HG03460 (cell line): ENCODE data around the gene TEAD3.
A peak's percentile ranks its signal among the peaks of the same experiment; 100 is the strongest.
"Not testable (repeated sequence)": the region's sequence is repeated elsewhere in the genome, so short reads cannot be mapped to it uniquely, and the experiment has no call there.

Source experiments
- ATAC-seq: cut with Tn5 transposase; IDR thresholded peaks from one replicate; pipeline ENCODE4 v1.9.1; 2021; ENCODE audit not compliant: unreplicated experiment

Gene TEAD3

DNA sequence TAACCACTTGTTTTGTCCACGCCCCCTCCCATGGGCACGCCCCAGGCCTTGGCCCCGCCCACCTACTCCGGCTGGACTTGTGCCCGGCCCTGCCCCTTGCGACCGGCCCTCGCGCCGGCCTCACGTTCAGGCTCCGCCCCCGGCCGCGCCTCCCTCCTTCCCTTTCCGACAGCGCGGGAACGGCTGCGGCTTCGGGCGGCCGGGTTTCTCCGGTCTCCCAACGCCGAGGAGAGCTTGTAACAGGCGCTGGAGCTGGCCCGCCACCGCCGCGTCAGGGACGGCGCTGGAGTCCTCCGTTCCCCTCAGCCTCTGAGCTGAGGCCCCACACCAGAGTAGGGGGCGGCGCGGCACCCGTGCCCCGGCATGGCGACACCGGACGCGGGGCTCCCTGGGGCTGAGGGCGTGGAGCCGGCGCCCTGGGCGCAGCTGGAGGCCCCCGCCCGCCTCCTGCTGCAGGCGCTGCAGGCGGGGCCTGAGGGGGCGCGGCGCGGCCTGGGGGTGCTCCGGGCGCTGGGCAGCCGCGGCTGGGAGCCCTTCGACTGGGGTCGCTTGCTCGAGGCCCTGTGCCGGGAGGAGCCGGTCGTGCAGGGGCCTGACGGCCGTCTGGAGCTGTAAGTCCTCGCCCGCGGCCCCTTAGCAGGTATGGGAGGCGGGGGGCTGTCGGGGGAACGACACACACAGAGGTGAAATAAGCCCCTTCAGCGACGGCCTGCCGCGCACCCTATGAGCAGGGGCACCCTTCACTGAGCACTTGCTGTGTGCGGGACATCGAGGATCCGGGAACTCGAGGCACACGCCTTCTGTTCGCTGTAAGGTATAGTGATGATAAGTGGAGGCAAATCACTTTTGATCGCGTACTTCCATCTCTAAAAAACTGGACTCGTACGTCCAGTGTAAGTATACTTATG lies 44.4 kb downstream of the TEAD3 start, which contains the start of gene FANCE:
FANCE (plus strand) TSS at position 156 of the 908 bp plus-strand sequence; CDS start at position 364, 208 bp downstream.
- ATAC-seq, result peak; percentile 87

DNA sequence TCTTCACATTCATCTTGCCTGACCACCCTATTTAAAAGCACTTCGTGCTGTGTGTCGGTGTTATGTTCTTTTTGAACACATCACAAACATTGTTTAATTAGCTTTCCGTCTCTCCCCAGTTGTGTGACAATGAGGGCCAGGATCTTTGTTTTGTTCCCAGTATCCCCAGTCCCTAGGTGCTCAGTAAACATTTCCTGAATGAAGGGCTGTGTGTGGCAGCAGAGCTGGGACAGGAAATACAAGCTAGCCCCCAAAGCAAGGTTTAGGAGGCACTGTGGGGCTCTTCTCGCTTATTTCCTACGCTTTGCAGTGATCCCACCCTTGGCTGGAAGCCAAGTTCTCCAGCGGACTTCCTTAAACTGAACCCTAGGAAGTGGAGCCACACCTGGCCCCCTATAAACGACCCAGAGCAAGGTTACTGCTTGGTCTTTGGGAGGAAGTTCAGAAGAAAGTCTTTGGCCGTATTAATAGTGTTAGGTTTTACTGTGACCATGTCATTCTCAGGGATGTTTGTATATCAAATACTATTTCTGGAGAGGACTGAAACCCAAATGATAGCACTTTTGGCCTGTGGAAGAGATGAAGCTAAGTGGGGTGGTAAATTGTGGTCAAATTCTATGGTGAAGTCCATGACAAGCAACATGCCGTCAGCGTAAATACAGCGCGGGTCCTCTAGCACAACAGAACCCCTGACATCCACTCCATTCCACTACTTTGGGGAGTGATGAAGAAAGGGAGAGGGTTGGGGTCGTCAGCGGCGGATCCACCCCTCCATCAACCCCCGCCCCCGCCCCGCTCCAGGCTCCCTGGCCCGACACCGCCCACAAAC lies 45.3 kb downstream of the TEAD3 start:
- ATAC-seq, result no peak

- no peak for ATAC-seq
Observed at GRCh38 chr6:35449287-35449881, 47.5 kb downstream of the TEAD3 start.

- ATAC-seq, result no peak
Observed at GRCh38 chr6:35448191-35448590, 48.7 kb downstream of the TEAD3 start.

- ATAC-seq, result no peak
Observed at GRCh38 chr6:35445691-35446090, 51.2 kb downstream of the TEAD3 start.

GRCh38 chr6:35443341-35444030 lies 53.4 kb downstream of the TEAD3 start:
- no peak for ATAC-seq

- ATAC-seq, result no peak
Observed at GRCh38 chr6:35442693-35443092, 54.2 kb downstream of the TEAD3 start.

GRCh38 chr6:35441642-35442041 lies 55.2 kb downstream of the TEAD3 start:
- ATAC-seq, result no peak

GRCh38 chr6:35441205-35441604 lies 55.7 kb downstream of the TEAD3 start:
- ATAC-seq, result no peak

- ATAC-seq, result no peak
Observed at GRCh38 chr6:35439308-35439707, 57.6 kb downstream of the TEAD3 start.

- not testable (repeated sequence) for ATAC-seq
Observed at GRCh38 chr6:35438378-35439065, 58.4 kb downstream of the TEAD3 start.

GRCh38 chr6:35436071-35436857 lies 60.6 kb downstream of the TEAD3 start:
- ATAC-seq, result no peak

DNA sequence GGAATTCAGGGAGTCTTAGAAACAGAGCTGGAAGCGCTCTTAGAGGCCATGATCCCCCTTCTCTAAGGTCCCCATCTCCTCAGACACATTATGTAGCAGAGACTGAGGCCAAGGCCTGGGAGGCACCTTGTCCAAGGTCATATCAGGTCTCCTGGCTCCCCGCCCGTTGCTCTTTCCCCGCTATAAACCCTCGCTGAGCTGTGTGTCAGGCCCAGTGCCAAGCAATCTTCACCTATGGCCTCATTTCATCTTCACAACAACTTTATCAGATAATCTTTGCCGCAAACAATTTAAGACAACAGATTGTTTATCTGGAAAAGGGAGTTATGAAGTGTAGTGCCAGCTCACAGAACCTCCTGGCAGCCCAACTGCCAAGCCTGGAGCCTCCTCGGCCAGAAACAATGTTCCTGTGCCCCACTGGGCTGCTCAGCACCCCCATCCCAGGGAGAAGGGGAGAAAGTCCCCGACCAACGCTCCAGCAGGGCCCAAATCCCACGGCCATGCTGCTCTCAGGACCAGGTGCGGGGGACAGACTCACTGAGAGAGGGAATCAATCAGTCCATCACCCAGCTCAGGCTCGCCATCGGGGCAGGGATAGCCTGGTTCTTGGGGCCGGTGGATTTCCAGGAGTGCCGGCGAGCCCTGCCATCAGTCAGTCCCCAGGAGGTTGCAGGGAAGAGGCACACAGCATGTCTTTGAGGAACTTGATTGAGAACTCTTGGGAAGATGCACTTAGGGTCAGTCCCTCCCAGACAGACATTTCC lies 61.6 kb downstream of the TEAD3 start:
- no peak for ATAC-seq

- not testable (repeated sequence) for ATAC-seq
Observed at GRCh38 chr6:35432702-35433101, 64.2 kb downstream of the TEAD3 start.

- no peak for ATAC-seq
Observed at GRCh38 chr6:35432291-35432690, 64.6 kb downstream of the TEAD3 start.

- no peak for ATAC-seq
Observed at GRCh38 chr6:35429463-35429862, 67.4 kb downstream of the TEAD3 start.

DNA sequence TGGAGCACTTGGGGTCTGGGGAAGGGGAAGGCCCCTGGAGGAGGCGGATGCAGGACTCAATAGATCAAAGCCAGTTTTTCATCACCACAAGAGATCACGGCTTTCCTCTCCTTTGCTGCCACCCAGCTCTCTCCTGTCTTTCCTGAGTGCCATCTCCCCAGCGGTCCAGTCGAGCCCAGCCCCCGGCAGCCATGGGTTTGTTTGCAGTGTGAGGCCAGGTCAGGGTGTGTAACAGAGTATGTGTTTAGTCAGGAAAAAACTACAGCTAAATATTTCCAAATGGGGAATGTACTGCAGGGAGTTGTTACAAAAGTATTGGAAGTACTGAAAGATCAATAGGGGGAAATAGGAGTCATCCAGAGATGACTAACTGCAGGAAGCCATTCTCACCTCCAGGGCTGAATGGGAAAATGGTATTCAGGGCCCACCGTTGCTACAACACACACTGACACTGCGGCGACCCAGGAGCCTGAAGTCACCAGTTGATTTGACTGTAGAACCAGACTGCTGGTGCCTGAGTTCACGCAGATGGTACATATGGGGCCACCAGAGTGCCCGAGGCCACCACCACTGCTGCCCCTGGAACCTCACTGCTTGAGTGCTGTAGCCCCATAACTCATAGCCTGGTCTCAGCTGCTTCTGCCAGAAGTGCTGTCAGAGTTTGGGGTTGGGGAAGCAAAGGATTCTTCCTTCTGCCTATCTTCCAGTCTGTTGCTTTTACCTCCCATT lies 68.3 kb downstream of the TEAD3 start:
- ATAC-seq, result no peak

DNA sequence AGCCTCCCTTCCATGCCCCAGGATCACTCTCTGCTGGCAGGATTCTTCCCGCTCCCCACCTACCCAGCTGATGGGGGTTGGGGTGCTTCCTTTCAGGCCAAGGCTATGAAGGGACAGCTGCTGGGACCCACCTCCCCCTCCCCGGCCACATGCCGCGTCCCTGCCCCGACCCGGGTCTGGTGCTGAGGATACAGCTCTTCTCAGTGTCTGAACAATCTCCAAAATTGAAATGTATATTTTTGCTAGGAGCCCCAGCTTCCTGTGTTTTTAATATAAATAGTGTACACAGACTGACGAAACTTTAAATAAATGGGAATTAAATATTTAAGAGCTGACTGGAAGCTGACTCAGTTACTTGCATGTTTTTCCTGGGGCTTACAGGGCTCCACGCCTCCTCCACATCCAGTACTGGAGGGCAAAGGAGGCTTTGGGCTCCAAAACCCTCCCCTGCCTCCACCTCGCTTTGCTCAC lies 69.0 kb downstream of the TEAD3 start:
- no peak for ATAC-seq
